HG02798 (cell line): ENCODE measurements around the gene SDK1.
"Not testable (repeated sequence)": the region's sequence is repeated elsewhere in the genome, so short reads cannot be mapped to it uniquely, and the experiment has no call there.

Source experiments
- ATAC-seq: cut with Tn5 transposase; IDR thresholded peaks from one replicate; pipeline ENCODE4 v1.9.1; 2021; ENCODE audit warnings: mild to moderate bottlenecking; ENCODE audit not compliant: unreplicated experiment, poor library complexity

SDK1 gene

GRCh38 chr7:3697472-3697871 lies 396.4 kb downstream of the SDK1 start:
- no peak for ATAC-seq

GRCh38 chr7:3705258-3705657 lies 404.2 kb downstream of the SDK1 start:
- no peak for ATAC-seq

- ATAC-seq = not testable (repeated sequence)
Observed at GRCh38 chr7:3706091-3706490, 405.0 kb downstream of the SDK1 start.

- ATAC-seq = no peak
Observed at GRCh38 chr7:3710122-3710521, 409.1 kb downstream of the SDK1 start.

GRCh38 chr7:3710531-3710930 lies 409.5 kb downstream of the SDK1 start:
- no peak for ATAC-seq

- no peak for ATAC-seq
Observed at GRCh38 chr7:3712841-3713240, 411.8 kb downstream of the SDK1 start.

- ATAC-seq = no peak
Observed at GRCh38 chr7:3721422-3721821, 420.4 kb downstream of the SDK1 start.

GRCh38 chr7:3722396-3722922 lies 421.4 kb downstream of the SDK1 start:
- ATAC-seq = no peak

- ATAC-seq = no peak
Observed at GRCh38 chr7:3725155-3726059, 424.4 kb downstream of the SDK1 start.

- ATAC-seq = no peak
Observed at GRCh38 chr7:3730276-3730675, 429.2 kb downstream of the SDK1 start.

GRCh38 chr7:3732395-3733005 lies 431.4 kb downstream of the SDK1 start:
- no peak for ATAC-seq

GRCh38 chr7:3733541-3734140 lies 432.6 kb downstream of the SDK1 start:
- no peak for ATAC-seq

- no peak for ATAC-seq
Observed at GRCh38 chr7:3738964-3739363, 437.9 kb downstream of the SDK1 start.

GRCh38 chr7:3739983-3740382 lies 438.9 kb downstream of the SDK1 start:
- no peak for ATAC-seq

- ATAC-seq = no peak
Observed at GRCh38 chr7:3747467-3747866, 446.4 kb downstream of the SDK1 start.

- no peak for ATAC-seq
Observed at GRCh38 chr7:3748389-3748788, 447.3 kb downstream of the SDK1 start.

GRCh38 chr7:3753868-3754267 lies 452.8 kb downstream of the SDK1 start:
- no peak for ATAC-seq

GRCh38 chr7:3754493-3755341 lies 453.7 kb downstream of the SDK1 start:
- ATAC-seq = no peak

GRCh38 chr7:3755778-3756453 lies 454.9 kb downstream of the SDK1 start:
- ATAC-seq = not testable (repeated sequence)

- ATAC-seq = no peak
Observed at GRCh38 chr7:3757059-3757458, 456.0 kb downstream of the SDK1 start.
